GM12878 (cell line): ENCODE measurements around the gene EMB.

ENCODE experiments used
- CTCF ChIP-seq, 3 experiments: IDR thresholded peaks in 2 of 3; conservative IDR thresholded peaks in 1 of 3; 2 replicates each; pipeline ENCODE4 v1.5.1; 2011; ENCODE audit warnings: low read depth in 3 of 3, low read length in 3 of 3, mild to moderate bottlenecking in 3 of 3, control low read depth in 2 of 3, moderate library complexity in 2 of 3, inconsistent platforms in 1 of 3, mixed read lengths in 1 of 3; ENCODE audit not compliant: control insufficient read depth in 2 of 3, insufficient read depth in 1 of 3; ENCODE audit errors: extremely low read depth in 1 of 3
- EZH2 ChIP-seq: IDR thresholded peaks from 2 replicates; pipeline ENCODE4 v1.6.1; 2012; ENCODE audit warnings: low read depth, mild to moderate bottlenecking, control low read depth, inconsistent platforms, low read length, borderline replicate concordance; ENCODE audit not compliant: control insufficient read depth
- FOXM1 ChIP-seq: IDR thresholded peaks from 2 replicates; pipeline ENCODE4 v1.6.1; 2012; ENCODE audit warnings: low read depth, mild to moderate bottlenecking, inconsistent platforms, low read length, moderate library complexity
- NR2C2 ChIP-seq: IDR thresholded peaks from 2 replicates; pipeline ENCODE4 v1.6.1; 2011; ENCODE audit warnings: borderline replicate concordance, low read depth; ENCODE audit not compliant: control insufficient read depth, insufficient read length
- POLR2AphosphoS5 ChIP-seq: IDR thresholded peaks from 2 replicates; pipeline ENCODE4 v1.6.1; 2011; ENCODE audit warnings: mild to moderate bottlenecking, low read length, inconsistent platforms
- SIX5 ChIP-seq: IDR thresholded peaks from 2 replicates; pipeline ENCODE4 v1.6.1; 2011; ENCODE audit warnings: mild to moderate bottlenecking, low read depth, low read length, moderate library complexity; ENCODE audit not compliant: severe bottlenecking
- USF2 ChIP-seq: IDR thresholded peaks from 2 replicates; pipeline ENCODE4 v1.6.1; 2011; ENCODE audit warnings: low read depth, low read length, improper control_type of control experiment, borderline replicate concordance
- YBX1 ChIP-seq: fragments of 450-650 bp; IDR thresholded peaks from 2 replicates; pipeline ENCODE4 v1.6.1; 2016; ENCODE audit warnings: antibody characterized with exemption
- TF ChIP-seq, protein P1 (sequence below): fragments of 450-650 bp; IDR thresholded peaks from 2 replicates; pipeline ENCODE4 v1.6.1; 2017; ENCODE audit warnings: mild to moderate bottlenecking, moderate library complexity

DNA sequence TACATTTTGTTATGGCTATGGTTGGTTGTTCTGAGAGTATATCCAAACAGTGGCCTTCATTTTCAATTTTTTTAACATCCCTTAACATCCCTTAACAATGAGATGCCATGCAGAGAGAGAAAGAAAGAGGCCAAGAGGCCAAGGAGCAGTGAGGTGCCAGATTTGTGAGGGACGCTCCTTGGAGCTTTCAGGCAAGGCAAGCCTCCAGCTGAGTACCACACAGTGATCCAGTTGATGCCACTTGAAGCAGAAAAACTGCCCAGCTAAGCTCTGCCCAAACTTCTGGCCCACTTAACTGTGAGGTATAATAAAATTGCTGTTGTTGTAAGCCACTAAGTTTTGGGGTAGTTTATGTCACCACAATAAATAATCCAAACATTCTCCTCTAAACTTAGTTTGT, 22.6 kb upstream of the EMB start:
- TF ChIP-seq, protein P1, sequence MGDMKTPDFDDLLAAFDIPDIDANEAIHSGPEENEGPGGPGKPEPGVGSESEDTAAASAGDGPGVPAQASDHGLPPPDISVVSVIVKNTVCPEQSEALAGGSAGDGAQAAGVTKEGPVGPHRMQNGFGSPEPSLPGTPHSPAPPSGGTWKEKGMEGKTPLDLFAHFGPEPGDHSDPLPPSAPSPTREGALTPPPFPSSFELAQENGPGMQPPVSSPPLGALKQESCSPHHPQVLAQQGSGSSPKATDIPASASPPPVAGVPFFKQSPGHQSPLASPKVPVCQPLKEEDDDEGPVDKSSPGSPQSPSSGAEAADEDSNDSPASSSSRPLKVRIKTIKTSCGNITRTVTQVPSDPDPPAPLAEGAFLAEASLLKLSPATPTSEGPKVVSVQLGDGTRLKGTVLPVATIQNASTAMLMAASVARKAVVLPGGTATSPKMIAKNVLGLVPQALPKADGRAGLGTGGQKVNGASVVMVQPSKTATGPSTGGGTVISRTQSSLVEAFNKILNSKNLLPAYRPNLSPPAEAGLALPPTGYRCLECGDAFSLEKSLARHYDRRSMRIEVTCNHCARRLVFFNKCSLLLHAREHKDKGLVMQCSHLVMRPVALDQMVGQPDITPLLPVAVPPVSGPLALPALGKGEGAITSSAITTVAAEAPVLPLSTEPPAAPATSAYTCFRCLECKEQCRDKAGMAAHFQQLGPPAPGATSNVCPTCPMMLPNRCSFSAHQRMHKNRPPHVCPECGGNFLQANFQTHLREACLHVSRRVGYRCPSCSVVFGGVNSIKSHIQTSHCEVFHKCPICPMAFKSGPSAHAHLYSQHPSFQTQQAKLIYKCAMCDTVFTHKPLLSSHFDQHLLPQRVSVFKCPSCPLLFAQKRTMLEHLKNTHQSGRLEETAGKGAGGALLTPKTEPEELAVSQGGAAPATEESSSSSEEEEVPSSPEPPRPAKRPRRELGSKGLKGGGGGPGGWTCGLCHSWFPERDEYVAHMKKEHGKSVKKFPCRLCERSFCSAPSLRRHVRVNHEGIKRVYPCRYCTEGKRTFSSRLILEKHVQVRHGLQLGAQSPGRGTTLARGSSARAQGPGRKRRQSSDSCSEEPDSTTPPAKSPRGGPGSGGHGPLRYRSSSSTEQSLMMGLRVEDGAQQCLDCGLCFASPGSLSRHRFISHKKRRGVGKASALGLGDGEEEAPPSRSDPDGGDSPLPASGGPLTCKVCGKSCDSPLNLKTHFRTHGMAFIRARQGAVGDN, result no peak
- no peak for TF ChIP-seq SIX5
- TF ChIP-seq CTCF (IDR thresholded peaks at IDR 0.05 in 2 of 3, conservative IDR thresholded peaks at IDR 0.05 in 1 of 3; ENCODE audit: control insufficient read depth in 2 of 3, extremely low read depth in 1 of 3, insufficient read depth in 1 of 3, low read depth in 3 of 3, low read length in 3 of 3), result no peak
- TF ChIP-seq EZH2, result no peak
- no peak for TF ChIP-seq USF2
- no peak for TF ChIP-seq NR2C2
- TF ChIP-seq POLR2AphosphoS5, result no peak
- TF ChIP-seq YBX1, result no peak
- TF ChIP-seq FOXM1, result no peak
